AG04449 (cell line): ENCODE data around the gene TBC1D8B.
A peak's percentile ranks its signal among the peaks of the same experiment; 100 is the strongest.
"Not testable (repeated sequence)": the region's sequence is repeated elsewhere in the genome, so short reads cannot be mapped to it uniquely, and the experiment has no call there.

Experiments
- CTCF ChIA-PET: fragments of 350-600 bp; formaldehyde crosslinking; extraction: SDS; loops from one replicate; lab custom pipeline; 2021; ENCODE audit warnings: antibody characterized with exemption; lab: Yijun Ruan, JAX
- POLR2A ChIA-PET: fragments of 400-600, 350-600 bp; formaldehyde crosslinking; extraction: SDS; loops from one replicate; lab custom pipeline; 2020; ENCODE audit warnings: antibody characterized with exemption, inconsistent platforms; lab: Yijun Ruan, JAX
- DNase-seq: peaks from one replicate; pipeline ENCODE4 v3.0.0-alpha.2; 2010; ENCODE audit warnings: low read depth, low spot score
- H3K4me3 ChIP-seq: 2 replicates; pipeline ENCODE4 v1.5.1; 2011; ENCODE audit warnings: low read depth, mild to moderate bottlenecking, control low read depth, low read length
- TF ChIP-seq, protein P1 (sequence below): IDR thresholded peaks from one replicate; pipeline ENCODE4 v1.5.1; 2011; ENCODE audit warnings: mild to moderate bottlenecking, moderate library complexity, low read length, control low read depth, inconsistent platforms; ENCODE audit not compliant: insufficient read depth; ENCODE audit errors: missing control alignments

Gene TBC1D8B

DNA sequence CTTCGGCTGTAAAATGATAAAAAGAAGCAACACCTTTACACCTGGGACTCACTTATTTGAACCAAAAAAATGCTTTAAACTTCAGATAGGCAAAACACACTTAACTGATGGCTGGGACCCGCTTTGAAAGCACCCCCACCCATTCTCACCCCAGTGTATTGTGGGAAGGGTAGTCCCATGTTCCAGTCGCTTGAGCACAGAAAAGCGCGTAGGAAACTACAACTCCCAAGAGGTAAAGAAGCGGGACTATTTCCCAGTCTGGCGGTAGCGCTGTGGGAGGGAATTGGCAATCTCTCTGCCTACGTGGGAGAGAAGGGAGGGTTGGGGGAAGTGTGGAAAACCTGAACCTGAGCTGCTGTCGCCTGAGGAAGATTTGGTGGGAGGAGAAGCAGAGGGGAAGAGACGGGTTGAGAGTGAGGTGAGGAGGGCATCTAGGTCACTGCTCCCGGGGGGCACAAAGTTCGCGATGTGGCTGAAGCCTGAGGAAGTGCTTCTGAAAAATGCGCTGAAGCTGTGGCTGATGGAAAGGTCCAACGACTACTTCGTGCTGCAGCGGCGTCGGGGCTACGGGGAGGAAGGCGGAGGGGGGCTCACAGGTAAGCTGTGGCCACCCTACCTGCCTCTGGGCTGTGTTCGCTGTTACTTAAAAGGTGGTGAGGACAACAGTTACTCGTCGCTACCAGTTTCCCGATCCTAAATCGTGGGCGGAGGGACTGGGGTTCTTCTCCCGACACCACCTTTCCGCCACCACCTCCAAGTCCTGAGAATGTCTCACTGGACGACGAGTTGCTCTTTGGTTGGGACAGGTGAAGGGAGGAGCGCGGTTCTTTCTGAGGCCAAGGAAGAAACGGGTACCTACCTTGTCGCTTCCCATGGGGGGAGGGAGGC is at the start of gene TBC1D8B:
TSS of gene TBC1D8B (plus strand) at position 286 of the 888 bp plus-strand sequence. CDS start at position 467, 181 bp downstream.
- ChIA-PET POLR2A (interaction anchor here (0.6 kb wide), 1 partner anchor 9 kb away, joined by 3 read pairs; no protein-coding TSS in a partner anchor), CTCF (interaction anchor here (1.1 kb wide), 1 partner anchor 322 kb away, joined by 4 read pairs; no protein-coding TSS in a partner anchor)
- peak; percentile 61 for DNase-seq
- H3K4me3 ChIP-seq, result peak within 1 kb of the TSS; percentile 80
- TF ChIP-seq, protein P1, sequence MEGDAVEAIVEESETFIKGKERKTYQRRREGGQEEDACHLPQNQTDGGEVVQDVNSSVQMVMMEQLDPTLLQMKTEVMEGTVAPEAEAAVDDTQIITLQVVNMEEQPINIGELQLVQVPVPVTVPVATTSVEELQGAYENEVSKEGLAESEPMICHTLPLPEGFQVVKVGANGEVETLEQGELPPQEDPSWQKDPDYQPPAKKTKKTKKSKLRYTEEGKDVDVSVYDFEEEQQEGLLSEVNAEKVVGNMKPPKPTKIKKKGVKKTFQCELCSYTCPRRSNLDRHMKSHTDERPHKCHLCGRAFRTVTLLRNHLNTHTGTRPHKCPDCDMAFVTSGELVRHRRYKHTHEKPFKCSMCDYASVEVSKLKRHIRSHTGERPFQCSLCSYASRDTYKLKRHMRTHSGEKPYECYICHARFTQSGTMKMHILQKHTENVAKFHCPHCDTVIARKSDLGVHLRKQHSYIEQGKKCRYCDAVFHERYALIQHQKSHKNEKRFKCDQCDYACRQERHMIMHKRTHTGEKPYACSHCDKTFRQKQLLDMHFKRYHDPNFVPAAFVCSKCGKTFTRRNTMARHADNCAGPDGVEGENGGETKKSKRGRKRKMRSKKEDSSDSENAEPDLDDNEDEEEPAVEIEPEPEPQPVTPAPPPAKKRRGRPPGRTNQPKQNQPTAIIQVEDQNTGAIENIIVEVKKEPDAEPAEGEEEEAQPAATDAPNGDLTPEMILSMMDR, result no peak

DNA sequence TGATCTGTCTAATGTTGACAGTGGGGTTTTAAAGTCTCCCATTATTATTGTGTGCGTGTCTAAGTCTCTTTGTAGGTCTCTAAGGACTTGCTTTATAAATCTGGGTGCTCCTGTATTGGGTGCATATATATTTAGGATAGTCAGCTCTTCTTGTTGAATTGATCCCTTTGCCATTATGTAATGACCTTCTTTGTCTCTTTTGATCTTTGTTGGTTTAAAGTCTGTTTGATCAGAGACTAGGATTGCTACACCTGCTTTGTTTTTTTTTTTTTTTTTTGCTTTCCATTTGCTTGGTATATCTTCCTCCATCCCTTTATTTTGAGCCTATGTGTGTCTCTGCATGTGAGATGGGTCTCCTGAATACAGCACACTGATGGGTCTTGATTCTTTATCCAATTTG is 33.2 kb upstream of the TBC1D8B start:
- H3K4me3 ChIP-seq, CTCF ChIA-PET, DNase-seq, POLR2A ChIA-PET: not testable (repeated sequence)

DNA sequence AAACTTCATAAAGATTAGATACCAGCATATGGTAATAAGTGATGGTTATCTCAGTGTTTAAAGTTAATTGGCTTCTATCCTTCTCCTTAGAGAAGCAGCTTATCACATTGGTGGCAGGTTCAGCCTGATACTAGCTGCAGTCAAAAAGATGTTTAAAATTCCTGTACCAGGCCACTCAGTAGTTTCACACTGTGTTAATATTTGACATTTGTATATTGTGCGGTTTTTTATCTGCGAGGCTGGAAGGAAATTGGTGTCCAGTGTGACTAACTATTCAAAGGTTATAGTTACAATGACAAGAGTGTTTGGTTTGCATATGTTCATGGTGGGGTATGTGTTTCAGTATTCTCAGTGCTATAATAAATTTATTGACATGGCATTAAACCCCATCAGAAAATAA is 27.5 kb upstream of the TBC1D8B start:
- TF ChIP-seq, protein P1, result no peak
- POLR2A ChIA-PET, result no interaction called here
- DNase-seq, result no peak
- no peak overlapping the region for H3K4me3 ChIP-seq
- CTCF ChIA-PET, result no interaction called here

DNA sequence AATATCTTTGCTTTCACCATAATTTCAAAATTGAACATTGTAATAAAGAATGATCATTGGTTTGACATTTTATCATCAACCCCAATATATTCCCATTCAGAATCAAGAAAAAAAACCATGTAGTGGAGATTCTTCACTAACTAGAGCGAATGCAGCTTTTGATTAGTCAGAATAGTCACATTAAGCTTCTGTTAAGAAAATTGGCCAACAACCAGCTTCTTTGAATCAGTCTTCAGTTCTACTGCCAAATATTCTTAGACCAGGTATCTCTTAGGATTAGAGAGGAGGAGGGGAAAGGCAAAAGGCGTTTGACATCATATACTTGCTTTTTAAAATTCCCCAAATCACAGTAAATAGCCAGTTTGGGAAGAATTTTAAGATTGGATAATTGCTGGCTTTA is 22.2 kb upstream of the TBC1D8B start:
- ChIA-PET CTCF (no interaction called here), POLR2A (no interaction called here)
- H3K4me3 ChIP-seq, result no peak overlapping the region
- TF ChIP-seq, protein P1, result no peak
- DNase-seq, result no peak

DNA sequence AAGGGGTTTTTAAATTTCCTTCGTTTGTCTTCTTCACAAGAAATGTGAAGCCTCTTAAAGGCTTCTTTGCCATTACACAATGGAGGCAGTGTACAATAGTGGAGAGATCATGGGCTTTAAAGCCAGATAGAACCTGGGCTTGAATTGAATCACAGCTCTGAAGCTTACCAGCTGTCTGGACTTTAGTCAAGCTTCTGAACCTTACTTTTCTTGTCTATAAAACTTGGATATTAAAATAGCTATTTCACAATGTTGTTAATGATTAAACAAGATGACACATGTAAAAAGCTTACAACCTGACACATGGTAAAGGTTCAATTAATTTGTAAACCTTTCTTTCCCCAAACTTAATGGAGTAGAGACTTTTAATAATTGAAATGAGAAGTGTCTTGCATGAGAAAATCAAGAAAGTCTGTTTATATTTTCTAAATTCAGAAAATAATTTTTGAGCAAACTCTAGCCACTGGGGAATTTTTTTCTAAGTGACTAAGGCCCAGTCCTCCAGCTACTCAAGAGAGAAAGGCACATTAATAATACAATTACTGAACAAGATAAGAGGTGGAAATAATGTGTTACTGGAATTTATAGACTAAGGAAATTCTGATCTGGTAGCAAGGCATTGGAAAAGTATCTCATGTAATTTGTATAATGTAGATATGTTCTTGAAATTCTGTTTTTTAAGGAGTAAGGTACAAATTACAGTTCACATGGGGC is 21.7 kb upstream of the TBC1D8B start:
- ChIA-PET POLR2A (no interaction called here), CTCF (no interaction called here)
- no peak for DNase-seq
- H3K4me3 ChIP-seq, result no peak overlapping the region
- TF ChIP-seq, protein P1, result no peak

DNA sequence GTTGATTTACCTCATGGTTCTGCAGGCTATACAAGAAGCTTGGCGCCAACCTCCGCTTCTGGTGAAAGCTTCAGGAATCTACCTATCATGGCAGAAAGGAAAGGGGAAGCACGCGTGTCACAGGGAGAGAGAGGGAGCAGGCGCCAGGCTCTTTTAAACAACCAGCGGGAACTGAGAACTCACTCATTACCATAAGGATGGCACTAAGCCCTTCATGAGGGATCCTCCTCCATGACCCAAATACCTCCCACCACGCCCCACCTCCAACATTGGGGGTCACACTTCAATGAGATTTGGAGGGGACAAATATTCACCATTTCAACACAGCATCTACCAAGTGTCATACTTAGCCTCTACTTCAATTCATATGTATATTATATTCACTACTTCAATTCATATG is 18.8 kb upstream of the TBC1D8B start:
- no peak overlapping the region for H3K4me3 ChIP-seq
- no peak for DNase-seq
- TF ChIP-seq, protein P1, result no peak
- CTCF ChIA-PET, result no interaction called here
- POLR2A ChIA-PET, result no interaction called here
